NOMO-1 (cell line): Measurements from ENCODE around the gene SIX5.

Source experiments
- DNase-seq, 2 experiments: peaks; one replicate each; lab custom pipeline; 2025; ENCODE audit not compliant: unreplicated experiment in 2 of 2; lab: John Stamatoyannopoulos, UW

Gene SIX5

GRCh38 chr19:45777395-45777961, 8.4 kb upstream of the SIX5 start:
- DNase-seq = no peak

- no peak for DNase-seq
These were observed 5.7 kb upstream of the SIX5 start for GRCh38 chr19:45774765-45775164.

- no peak for DNase-seq
These were observed 4.3 kb upstream of the SIX5 start for GRCh38 chr19:45773384-45773783.

- DNase-seq = no peak
These were observed 3.9 kb upstream of the SIX5 start for GRCh38 chr19:45772912-45773311.

GRCh38 chr19:45772130-45772840, 3.2 kb upstream of the SIX5 start:
- peak in 1 of 2 experiments; percentile 13 for DNase-seq

GRCh38 chr19:45771311-45771933, 2.4 kb upstream of the SIX5 start:
- DNase-seq = no peak

- peak; percentile 86 to 94 for DNase-seq
These were observed 1.4 kb upstream of the SIX5 start for GRCh38 chr19:45770192-45771101.

- peak; percentile 35 to 44 for DNase-seq
These were observed 754 bp upstream of the SIX5 start for GRCh38 chr19:45769821-45770191.

GRCh38 chr19:45768655-45768983, 433 bp downstream of the SIX5 start:
- DNase-seq = peak; percentile 19 to 27

- DNase-seq = no peak
These were observed 984 bp downstream of the SIX5 start for GRCh38 chr19:45767881-45768654.

GRCh38 chr19:45767410-45767880, 1.6 kb downstream of the SIX5 start:
- DNase-seq = no peak

- DNase-seq = no peak
These were observed 2.1 kb downstream of the SIX5 start for GRCh38 chr19:45766869-45767346.

- no peak for DNase-seq
These were observed 2.7 kb downstream of the SIX5 start for GRCh38 chr19:45766296-45766868.

GRCh38 chr19:45765702-45766295, 3.3 kb downstream of the SIX5 start:
- DNase-seq = no peak

- no peak for DNase-seq
These were observed 3.9 kb downstream of the SIX5 start for GRCh38 chr19:45764945-45765701.

- DNase-seq = no peak
These were observed 4.6 kb downstream of the SIX5 start for GRCh38 chr19:45764475-45764874.

- no peak for DNase-seq
These were observed 5.3 kb downstream of the SIX5 start for GRCh38 chr19:45763691-45764294.

- no peak for DNase-seq
These were observed 6.0 kb downstream of the SIX5 start for GRCh38 chr19:45762870-45763631.
